A549 (cell line): ENCODE measurements around the gene STOML3. TPM values are rescaled to one million over a fixed set of nuclear protein-coding genes. Genes with fewer than 3 reads are reported as not detected.

ENCODE experiments used
- ATAC-seq, 2 experiments: fragments of 200-7000 bp in 1 of 2; fragments of >200 bp in 1 of 2; cut with Nextera tagmentation in 1 of 2; cut with Tn5 transposase in 1 of 2; 3 replicates each; pipeline versions ENCODE4 v1.8.0 to v1.9.1; 2018 to 2020; ENCODE audit warnings: mild to moderate bottlenecking in 1 of 2, moderate library complexity in 1 of 2
- CTCF ChIA-PET: fragments of 300-600 bp; sonication (Branson Sonifier 250); formaldehyde crosslinking; extraction: SDS; loops from one replicate; lab custom pipeline; 2021; ENCODE audit warnings: antibody characterized with exemption, inconsistent platforms; lab: Yijun Ruan, JAX
- POLR2A ChIA-PET: fragments of 350-600 bp; formaldehyde crosslinking; extraction: SDS; loops from one replicate; lab custom pipeline; 2021; ENCODE audit warnings: antibody characterized with exemption, inconsistent platforms; lab: Yijun Ruan, JAX
- DNase-seq, 2 experiments: peaks; one replicate each; pipeline versions ENCODE4 v3.0.0 to v3.0.0-alpha.2; 2011 to 2016; ENCODE audit warnings: low read depth in 1 of 2, low spot score in 1 of 2
- FAIRE-seq: peaks from 2 replicates; lab custom pipeline; 2011; peaks lifted over from hg19 to GRCh38; lab: Jason Lieb, UNC
- H3K27ac ChIP-seq, 2 experiments: fragments of >200 bp; sonication (Bioruptor Twin); formaldehyde crosslinking; 3 replicates each; pipeline ENCODE4 v1.5.1; 2016 to 2017
- H3K4me1 ChIP-seq: fragments of >200 bp; sonication (Bioruptor Twin); formaldehyde crosslinking; 3 replicates; pipeline ENCODE4 v1.6.1; 2016
- H3K4me2 ChIP-seq: fragments of >200 bp; sonication (Bioruptor Twin); formaldehyde crosslinking; 3 replicates; pipeline ENCODE4 v1.6.1; 2016
- H3K4me3 ChIP-seq: fragments of >200 bp; sonication (Bioruptor Twin); formaldehyde crosslinking; 3 replicates; pipeline ENCODE4 v1.5.1; 2016
- H3K9me3 ChIP-seq: fragments of >200 bp; sonication (Bioruptor Twin); formaldehyde crosslinking; 3 replicates; pipeline ENCODE4 v1.6.1; 2016
- CBX8 ChIP-seq: fragments of 200-600 bp; sonication (generic); IDR thresholded peaks from 2 replicates; pipeline ENCODE4 v1.6.1; 2016
- CEBPB ChIP-seq, 2 experiments: fragments of >200 bp in 1 of 2; sonication (Bioruptor Twin) in 1 of 2; formaldehyde crosslinking in 1 of 2; IDR thresholded peaks; 2 replicates each; pipeline ENCODE4 v1.6.1; 2012 to 2016
- CHD4 ChIP-seq: fragments of 200-600 bp; sonication (generic); IDR thresholded peaks from 2 replicates; pipeline ENCODE4 v1.6.1; 2016; ENCODE audit warnings: antibody characterized with exemption, mild to moderate bottlenecking, borderline replicate concordance
- ELK1 ChIP-seq: fragments of 150-350 bp; IDR thresholded peaks from 2 replicates; pipeline ENCODE4 v1.6.1; 2014; ENCODE audit warnings: low read depth, mild to moderate bottlenecking, low read length
- FOSB ChIP-seq: fragments of 250-450 bp; sonication (Bioruptor Pico); IDR thresholded peaks from 2 replicates; pipeline ENCODE4 v1.5.0; 2020; ENCODE audit warnings: mild to moderate bottlenecking, moderate library complexity
- FOXS1 ChIP-seq: fragments of 250-450 bp; sonication (Bioruptor Pico); IDR thresholded peaks from 2 replicates; pipeline ENCODE4 v1.5.0; 2020; ENCODE audit warnings: mild to moderate bottlenecking, moderate library complexity
- HES2 ChIP-seq: fragments of >200 bp; sonication (Bioruptor Twin); formaldehyde crosslinking; IDR thresholded peaks from 2 replicates; pipeline ENCODE4 v1.6.1; 2016
- HMGXB4 ChIP-seq: fragments of 250-450 bp; sonication (Bioruptor Pico); IDR thresholded peaks from 2 replicates; pipeline ENCODE4 v1.5.0; 2021; ENCODE audit warnings: mild to moderate bottlenecking, moderate library complexity, borderline replicate concordance
- HOXA7 ChIP-seq: fragments of 250-450 bp; sonication (Bioruptor Pico); IDR thresholded peaks from 2 replicates; pipeline ENCODE4 v1.5.0; 2020; ENCODE audit warnings: mild to moderate bottlenecking, moderate library complexity
- JUNB ChIP-seq: fragments of >200 bp; sonication (Bioruptor Twin); formaldehyde crosslinking; IDR thresholded peaks from 2 replicates; pipeline ENCODE4 v1.6.1; 2016
- MAFK ChIP-seq: fragments of 450-650 bp; IDR thresholded peaks from 2 replicates; pipeline ENCODE4 v1.6.1; 2014; ENCODE audit not compliant: partially characterized antibody
- MAZ ChIP-seq: fragments of 150-350 bp; IDR thresholded peaks from 2 replicates; pipeline ENCODE4 v1.6.1; 2014; ENCODE audit warnings: antibody characterized with exemption, low read depth, low read length, borderline replicate concordance
- NPAS2 ChIP-seq: fragments of 250-450 bp; sonication (Bioruptor Pico); IDR thresholded peaks from 2 replicates; pipeline ENCODE4 v1.8.0; 2022; ENCODE audit warnings: mild to moderate bottlenecking, moderate library complexity, borderline replicate concordance
- NR3C1 ChIP-seq: fragments of >200 bp; sonication (Bioruptor Twin); formaldehyde crosslinking; IDR thresholded peaks from 3 replicates; pipeline ENCODE4 v1.6.1; 2017
- PHF8 ChIP-seq: fragments of 200-600 bp; sonication (generic); IDR thresholded peaks from 2 replicates; pipeline ENCODE4 v1.6.1; 2016; ENCODE audit warnings: low read depth, mild to moderate bottlenecking, antibody characterized with exemption, moderate library complexity, borderline replicate concordance
- RCOR1 ChIP-seq: fragments of 150-350 bp; IDR thresholded peaks from 2 replicates; pipeline ENCODE4 v1.6.1; 2014; ENCODE audit warnings: antibody characterized with exemption, low read length, low read depth
- RFX5 ChIP-seq: fragments of 450-650 bp; IDR thresholded peaks from 2 replicates; pipeline ENCODE4 v1.7.1; 2014; ENCODE audit warnings: antibody characterized with exemption, mild to moderate bottlenecking, moderate library complexity
- SREBF2 ChIP-seq: fragments of 450-650 bp; IDR thresholded peaks from 2 replicates; pipeline ENCODE4 v1.6.1; 2014; ENCODE audit warnings: mild to moderate bottlenecking, moderate library complexity
- USF2 ChIP-seq: fragments of 450-650 bp; IDR thresholded peaks from 2 replicates; pipeline ENCODE4 v1.6.1; 2014; ENCODE audit warnings: antibody characterized with exemption
- ZC3H11A ChIP-seq: fragments of 450-650 bp; IDR thresholded peaks from 2 replicates; pipeline ENCODE4 v1.6.1; 2014; ENCODE audit warnings: antibody characterized with exemption, mild to moderate bottlenecking
- WGBS: methylation state at CpG from one replicate; pipeline ENCODE4 v1.1.6; 2017; ENCODE audit errors: missing lambda C conversion rate; 5-methylcytosine and 5-hydroxymethylcytosine counted together
- polyA plus RNA-seq, 4 experiments: library from polyadenylated mRNA; depleted of rRNA in 3 of 4; stranded (reverse); fragments of >200 nt; fragmentation: RNase III in 1 of 4; extraction: RNeasy Plus Mini Kit Qiagen cat#74134 plus additional on column Dnase treatment in 1 of 4; gene quantifications; 2 replicates in 3 of 4; 3 replicates in 1 of 4; pipeline ENCODE4 v1.2.3, GENCODE V29; 2011 to 2017
- TF ChIP-seq, protein P1 (sequence below): fragments of >200 bp; sonication (Bioruptor Twin); formaldehyde crosslinking; IDR thresholded peaks from 3 replicates; pipeline ENCODE4 v1.5.1; 2016
- TF ChIP-seq, protein P2 (sequence below): fragments of >200 bp; sonication (Bioruptor Twin); formaldehyde crosslinking; IDR thresholded peaks from 3 replicates; pipeline ENCODE4 v1.6.1; 2016

Gene STOML3
- polyA plus RNA-seq, 2 of the 4 experiments (the other 2 are of a cell fraction), result not detected

- no peak for ATAC-seq
- 52% methylated on average over 2 of the region's 2 CpGs for WGBS
- no peak for TF ChIP-seq NR3C1
- TF ChIP-seq, protein P1, sequence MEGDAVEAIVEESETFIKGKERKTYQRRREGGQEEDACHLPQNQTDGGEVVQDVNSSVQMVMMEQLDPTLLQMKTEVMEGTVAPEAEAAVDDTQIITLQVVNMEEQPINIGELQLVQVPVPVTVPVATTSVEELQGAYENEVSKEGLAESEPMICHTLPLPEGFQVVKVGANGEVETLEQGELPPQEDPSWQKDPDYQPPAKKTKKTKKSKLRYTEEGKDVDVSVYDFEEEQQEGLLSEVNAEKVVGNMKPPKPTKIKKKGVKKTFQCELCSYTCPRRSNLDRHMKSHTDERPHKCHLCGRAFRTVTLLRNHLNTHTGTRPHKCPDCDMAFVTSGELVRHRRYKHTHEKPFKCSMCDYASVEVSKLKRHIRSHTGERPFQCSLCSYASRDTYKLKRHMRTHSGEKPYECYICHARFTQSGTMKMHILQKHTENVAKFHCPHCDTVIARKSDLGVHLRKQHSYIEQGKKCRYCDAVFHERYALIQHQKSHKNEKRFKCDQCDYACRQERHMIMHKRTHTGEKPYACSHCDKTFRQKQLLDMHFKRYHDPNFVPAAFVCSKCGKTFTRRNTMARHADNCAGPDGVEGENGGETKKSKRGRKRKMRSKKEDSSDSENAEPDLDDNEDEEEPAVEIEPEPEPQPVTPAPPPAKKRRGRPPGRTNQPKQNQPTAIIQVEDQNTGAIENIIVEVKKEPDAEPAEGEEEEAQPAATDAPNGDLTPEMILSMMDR, result no peak
- TF ChIP-seq SREBF2, result no peak
- TF ChIP-seq MAFK, result no peak
- TF ChIP-seq ZC3H11A, result no peak
- TF ChIP-seq FOXS1 (CRISPR knock-in tag), result no peak
- no peak for TF ChIP-seq CHD4
- no peak for TF ChIP-seq CEBPB (IDR thresholded peaks at IDR 0.05)
- TF ChIP-seq HOXA7, result no peak
- TF ChIP-seq MAZ, result no peak
- no peak for TF ChIP-seq CBX8
- no peak for TF ChIP-seq PHF8
- TF ChIP-seq, all 56 proteins: peak for 0
- FAIRE-seq, result no peak
- Histone ChIP-seq H3K4me3 (peak overlapping the region; percentile 75), H3K27ac (no peak overlapping the region), H3K4me1 (peaks cover 14% of the 10 kb centered on the region; the same call in 2 of the 3 replicates), H3K9me3 (no peaks in the 10 kb centered on the region), H3K4me2 (peak overlapping the region; percentile 96)
- POLR2A ChIA-PET, result no interaction called here
- DNase-seq, result no peak
- CTCF ChIA-PET, result no interaction called here
Observed at GRCh38 chr13:39035799-39036198, 45.2 kb upstream of the STOML3 start.

- FAIRE-seq, result no peak
- CTCF ChIA-PET, result no interaction called here
- ATAC-seq, result no peak
- peak overlapping the region; percentile 96 for H3K4me2 ChIP-seq
- H3K4me3 ChIP-seq, result peak overlapping the region; percentile 75; the same call in 2 of the 3 replicates
- peaks cover 14% of the 10 kb centered on the region; the same call in 2 of the 3 replicates for H3K4me1 ChIP-seq
- no peaks in the 10 kb centered on the region for H3K9me3 ChIP-seq
- no peak for DNase-seq
- no peak for TF ChIP-seq HES2
- no peak for TF ChIP-seq ELK1
- TF ChIP-seq MAFK, result no peak
- TF ChIP-seq RFX5, result no peak
- WGBS, result 78% methylated on average over 2 of the region's 2 CpGs
- no peak overlapping the region for H3K27ac ChIP-seq
- POLR2A ChIA-PET, result no interaction called here
Observed at GRCh38 chr13:39035204-39035603, 44.6 kb upstream of the STOML3 start.

GRCh38 chr13:39034085-39034484, 43.5 kb upstream of the STOML3 start:
- no peak for ATAC-seq
- H3K4me2 ChIP-seq, result no peak overlapping the region
- H3K4me1 ChIP-seq, result peaks cover 9% of the 10 kb centered on the region; the same call in 2 of the 3 replicates
- ChIA-PET POLR2A (no interaction called here), CTCF (interaction anchor here (1.4 kb wide), 1 partner anchor 578 kb away, joined by 3 read pairs; no protein-coding TSS in a partner anchor)
- no peaks in the 10 kb centered on the region for H3K9me3 ChIP-seq
- DNase-seq, result no peak
- H3K4me3 ChIP-seq, result no peak overlapping the region
- WGBS, result 94% methylated on average over 1 of the region's 1 CpG
- no peak for FAIRE-seq
- H3K27ac ChIP-seq, result no peak overlapping the region
- TF ChIP-seq FOSB (CRISPR knock-in tag), result no peak
- no peak for TF ChIP-seq NPAS2 (CRISPR knock-in tag)
- TF ChIP-seq, protein P2, sequence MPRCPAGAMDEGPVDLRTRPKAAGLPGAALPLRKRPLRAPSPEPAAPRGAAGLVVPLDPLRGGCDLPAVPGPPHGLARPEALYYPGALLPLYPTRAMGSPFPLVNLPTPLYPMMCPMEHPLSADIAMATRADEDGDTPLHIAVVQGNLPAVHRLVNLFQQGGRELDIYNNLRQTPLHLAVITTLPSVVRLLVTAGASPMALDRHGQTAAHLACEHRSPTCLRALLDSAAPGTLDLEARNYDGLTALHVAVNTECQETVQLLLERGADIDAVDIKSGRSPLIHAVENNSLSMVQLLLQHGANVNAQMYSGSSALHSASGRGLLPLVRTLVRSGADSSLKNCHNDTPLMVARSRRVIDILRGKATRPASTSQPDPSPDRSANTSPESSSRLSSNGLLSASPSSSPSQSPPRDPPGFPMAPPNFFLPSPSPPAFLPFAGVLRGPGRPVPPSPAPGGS, result no peak
- TF ChIP-seq RCOR1, result no peak
- TF ChIP-seq FOXS1 (CRISPR knock-in tag), result no peak
- no peak for TF ChIP-seq USF2
- no peak for TF ChIP-seq JUNB
- no peak for TF ChIP-seq ELK1
- TF ChIP-seq HMGXB4, result no peak
- no peak for TF ChIP-seq SREBF2
